DOHH2 (cell line): ENCODE results near the gene FRMD8.
A peak's percentile ranks its signal among the peaks of the same experiment; 100 is the strongest.

ENCODE experiments used
- H3F3A ChIP-seq: fragments of 200-600 bp; sonication (generic), shearing (Covaris generic); 2 replicates; pipeline ENCODE4 v1.6.0; 2016; ENCODE audit warnings: antibody characterized with exemption, mild to moderate bottlenecking; ENCODE audit not compliant: control insufficient read depth, insufficient read depth
- H3K27ac ChIP-seq: fragments of 200-600 bp; sonication (generic); 2 replicates; pipeline ENCODE4 v1.5.1; 2014; ENCODE audit warnings: low read depth, mild to moderate bottlenecking, low read length, moderate library complexity
- H3K27me3 ChIP-seq: fragments of 200-600 bp; sonication (generic); 2 replicates; pipeline ENCODE4 v1.6.1; 2014; ENCODE audit warnings: mild to moderate bottlenecking, low read length, mixed read lengths; ENCODE audit not compliant: control insufficient read depth
- H3K36me3 ChIP-seq: fragments of 200-600 bp; sonication (generic); 2 replicates; pipeline ENCODE4 v1.6.1; 2014; ENCODE audit warnings: mild to moderate bottlenecking, low read length, moderate library complexity, mixed read lengths; ENCODE audit not compliant: control insufficient read depth
- H3K4me1 ChIP-seq: fragments of 200-600 bp; sonication (generic); 2 replicates; pipeline ENCODE4 v1.6.1; 2014; ENCODE audit warnings: mild to moderate bottlenecking, low read length, mixed read lengths; ENCODE audit not compliant: control insufficient read depth
- H3K4me2 ChIP-seq: fragments of 200-600 bp; sonication (generic); 2 replicates; pipeline ENCODE4 v1.6.0; 2014; ENCODE audit warnings: mild to moderate bottlenecking, low read length, moderate library complexity
- H3K4me3 ChIP-seq: fragments of 200-600 bp; sonication (generic); 2 replicates; pipeline ENCODE4 v1.5.1; 2014; ENCODE audit warnings: mild to moderate bottlenecking, low read length, mixed read lengths
- H3K79me2 ChIP-seq: fragments of 200-600 bp; sonication (generic); 2 replicates; pipeline ENCODE4 v1.6.1; 2014; ENCODE audit warnings: mild to moderate bottlenecking, low read length, mixed read lengths; ENCODE audit not compliant: control insufficient read depth
- H3K9me2 ChIP-seq: fragments of 200-600 bp; sonication (generic); replicated peaks from 2 replicates; pipeline ENCODE4 v1.6.1; 2014; ENCODE audit warnings: mild to moderate bottlenecking, low read length, mixed read lengths; ENCODE audit not compliant: control insufficient read depth
- H3K9me3 ChIP-seq: fragments of 200-600 bp; sonication (generic); 2 replicates; pipeline ENCODE4 v1.6.1; 2014; ENCODE audit warnings: antibody characterized with exemption, low read length, mixed read lengths; ENCODE audit not compliant: control insufficient read depth, insufficient read depth
- H4K20me1 ChIP-seq: fragments of 200-600 bp; sonication (generic); 2 replicates; pipeline ENCODE4 v1.6.0; 2014; ENCODE audit warnings: low read depth, mild to moderate bottlenecking, antibody characterized with exemption, low read length, moderate library complexity; ENCODE audit not compliant: control insufficient read depth, insufficient read depth
- EZH2phosphoT487 ChIP-seq: fragments of 200-600 bp; sonication (generic); IDR thresholded peaks from 2 replicates; pipeline ENCODE4 v1.6.1; 2017; ENCODE audit warnings: borderline replicate concordance, mild to moderate bottlenecking, antibody characterized with exemption, low read length, moderate library complexity, mixed read lengths
- TF ChIP-seq, protein P1 (sequence below): fragments of 200-600 bp; sonication (generic); IDR thresholded peaks from one replicate; pipeline ENCODE4 v1.5.1; 2014; ENCODE audit warnings: antibody characterized with exemption, mild to moderate bottlenecking, low read depth, low read length; ENCODE audit not compliant: poor library complexity, severe bottlenecking

The FRMD8 gene

DNA sequence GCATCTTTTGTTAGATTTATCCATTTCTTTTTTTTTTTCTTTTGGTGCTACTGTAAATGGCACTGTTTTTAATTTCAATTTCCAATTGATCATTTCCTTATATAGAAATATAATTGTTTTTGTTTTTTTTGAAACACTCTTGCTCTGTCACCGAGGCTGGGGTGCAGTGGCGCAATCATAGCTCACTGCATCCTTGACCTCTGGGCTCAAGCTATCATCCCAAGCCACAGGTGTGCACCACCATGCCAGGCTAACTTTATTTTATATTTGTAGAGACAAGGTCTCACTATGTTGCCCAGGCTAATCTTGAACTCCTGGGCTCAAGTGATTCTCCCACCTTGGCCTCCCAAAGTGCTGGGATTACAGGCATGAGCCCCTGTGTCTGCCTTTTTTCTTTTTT lies 16.4 kb downstream of the FRMD8 start:
- Histone ChIP-seq H3K79me2 (peaks cover 6% of the 10 kb centered on the region), H3F3A (peaks cover 12% of the 10 kb centered on the region), H3K27ac (peak overlapping the region; percentile 97), H3K4me3 (no peak overlapping the region), H3K27me3 (no peaks in the 10 kb centered on the region), H3K4me2 (no peak overlapping the region; the same call in 1 of the 2 replicates), H3K9me3 (no peaks in the 10 kb centered on the region), H3K4me1 (peaks cover 59% of the 10 kb centered on the region), H4K20me1 (0 out of 2 replicates have a peak, but pooled peaks cover 4% of the 10 kb centered on the region), H3K9me2 (no peaks in the 10 kb centered on the region), H3K36me3 (peaks cover 63% of the 10 kb centered on the region)
- TF ChIP-seq, protein P1, sequence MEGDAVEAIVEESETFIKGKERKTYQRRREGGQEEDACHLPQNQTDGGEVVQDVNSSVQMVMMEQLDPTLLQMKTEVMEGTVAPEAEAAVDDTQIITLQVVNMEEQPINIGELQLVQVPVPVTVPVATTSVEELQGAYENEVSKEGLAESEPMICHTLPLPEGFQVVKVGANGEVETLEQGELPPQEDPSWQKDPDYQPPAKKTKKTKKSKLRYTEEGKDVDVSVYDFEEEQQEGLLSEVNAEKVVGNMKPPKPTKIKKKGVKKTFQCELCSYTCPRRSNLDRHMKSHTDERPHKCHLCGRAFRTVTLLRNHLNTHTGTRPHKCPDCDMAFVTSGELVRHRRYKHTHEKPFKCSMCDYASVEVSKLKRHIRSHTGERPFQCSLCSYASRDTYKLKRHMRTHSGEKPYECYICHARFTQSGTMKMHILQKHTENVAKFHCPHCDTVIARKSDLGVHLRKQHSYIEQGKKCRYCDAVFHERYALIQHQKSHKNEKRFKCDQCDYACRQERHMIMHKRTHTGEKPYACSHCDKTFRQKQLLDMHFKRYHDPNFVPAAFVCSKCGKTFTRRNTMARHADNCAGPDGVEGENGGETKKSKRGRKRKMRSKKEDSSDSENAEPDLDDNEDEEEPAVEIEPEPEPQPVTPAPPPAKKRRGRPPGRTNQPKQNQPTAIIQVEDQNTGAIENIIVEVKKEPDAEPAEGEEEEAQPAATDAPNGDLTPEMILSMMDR: no peak
- no peak for TF ChIP-seq EZH2phosphoT487

DNA sequence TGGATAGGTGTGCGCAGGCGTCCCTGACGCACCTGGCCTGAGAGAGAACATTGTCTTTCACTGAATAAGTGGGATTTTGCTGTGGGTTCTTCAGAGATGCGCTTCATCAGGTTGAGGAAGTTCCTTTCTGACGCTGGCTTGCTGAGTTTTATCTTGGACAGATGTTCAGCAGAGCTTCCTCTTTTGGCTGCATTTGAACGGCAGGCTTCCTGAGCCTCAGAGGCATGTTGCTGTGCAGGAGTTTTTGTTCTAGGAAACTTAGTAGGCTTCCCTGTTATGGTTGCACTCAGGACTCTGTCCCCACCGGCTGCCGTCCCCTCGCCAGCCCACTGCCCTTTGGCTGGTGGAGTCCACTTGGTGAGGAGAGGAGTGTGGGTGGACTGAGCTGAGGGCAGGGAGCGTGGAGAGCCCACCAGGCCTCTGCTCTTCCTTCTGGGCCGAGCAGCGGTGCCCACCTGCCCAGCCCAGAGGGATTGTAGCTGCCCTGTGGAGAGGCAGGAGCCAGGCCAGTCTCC lies 17.2 kb downstream of the FRMD8 start:
- Histone ChIP-seq H3K79me2 (peaks cover 10% of the 10 kb centered on the region), H3K9me2 (no peaks in the 10 kb centered on the region), H3F3A (peaks cover 18% of the 10 kb centered on the region), H3K27me3 (no peaks in the 10 kb centered on the region), H3K4me2 (peak overlapping the region; percentile 92), H3K27ac (peak overlapping the region; percentile 97), H3K4me3 (peak overlapping the region; percentile 69), H3K36me3 (peaks cover 63% of the 10 kb centered on the region), H4K20me1 (0 out of 2 replicates have a peak, but pooled peaks cover 4% of the 10 kb centered on the region), H3K4me1 (peaks cover 68% of the 10 kb centered on the region), H3K9me3 (no peaks in the 10 kb centered on the region)
- no peak for TF ChIP-seq EZH2phosphoT487
- TF ChIP-seq, protein P1: no peak

DNA sequence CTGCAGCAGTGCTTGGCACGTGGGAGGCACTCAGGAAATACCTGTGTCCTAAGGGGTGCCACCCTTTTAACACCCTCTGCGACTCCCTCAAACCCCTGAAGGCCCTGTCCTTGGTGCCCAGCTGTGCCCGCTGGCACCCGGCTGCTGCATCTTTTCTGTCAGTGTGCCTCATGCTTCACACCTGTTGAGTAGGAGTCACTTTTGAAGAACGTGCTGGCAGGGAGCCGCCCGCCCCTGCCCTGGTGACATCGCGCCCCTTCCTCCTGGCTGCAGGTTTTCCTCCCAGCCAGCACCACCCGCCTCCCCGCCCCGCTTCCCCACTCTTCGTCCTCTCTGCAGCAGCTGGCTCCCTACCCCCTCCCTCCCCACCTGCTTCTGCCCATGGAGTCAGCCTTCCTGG lies 17.8 kb downstream of the FRMD8 start:
- H3K4me3 ChIP-seq: peak overlapping the region; percentile 69
- H3K27ac ChIP-seq: peak overlapping the region; percentile 97
- H3K4me2 ChIP-seq: peak overlapping the region; percentile 92
- H3K79me2 ChIP-seq: peaks cover 13% of the 10 kb centered on the region
- no peaks in the 10 kb centered on the region for H3K9me2 ChIP-seq
- no peak for TF ChIP-seq EZH2phosphoT487
- TF ChIP-seq, protein P1: no peak
- peaks cover 68% of the 10 kb centered on the region for H3K36me3 ChIP-seq
- 0 out of 2 replicates have a peak, but pooled peaks cover 4% of the 10 kb centered on the region for H4K20me1 ChIP-seq
- H3F3A ChIP-seq: peaks cover 18% of the 10 kb centered on the region
- peaks cover 73% of the 10 kb centered on the region for H3K4me1 ChIP-seq
- no peaks in the 10 kb centered on the region for H3K9me3 ChIP-seq
- H3K27me3 ChIP-seq: no peaks in the 10 kb centered on the region
